MM.1S (cell line): ENCODE results near the gene BCL2L11.

Experiments used
- CTCF ChIP-seq: fragments of 300-600 bp; sonication (generic); IDR thresholded peaks from 2 replicates; pipeline ENCODE4 v1.5.1; 2016; ENCODE audit warnings: antibody characterized with exemption, low read length, mixed read lengths
- EZH2 ChIP-seq: fragments of 300-600 bp; sonication (generic); optimal IDR thresholded peaks from 2 replicates; pipeline ENCODE3; 2017; ENCODE audit warnings: low read depth, mild to moderate bottlenecking, antibody characterized with exemption, low read length, mixed read lengths
- EZH2phosphoT487 ChIP-seq: fragments of 300-600 bp; sonication (generic); IDR thresholded peaks from 2 replicates; pipeline ENCODE4 v1.6.1; 2018; ENCODE audit warnings: antibody characterized with exemption, low read length

- TF ChIP-seq CTCF (no peak), EZH2 (no peak), EZH2phosphoT487 (no peak)
These were observed 5.9 kb downstream of the BCL2L11 start for GRCh38 chr2:111126581-111126980.
